SK-N-MC (cell line): ENCODE measurements around the gene AFF4.

Experiments
- DNase-seq: peaks from one replicate; pipeline ENCODE4 v3.0.0-alpha.2; 2011; ENCODE audit warnings: low read depth, low spot score
- H3K27ac ChIP-seq: fragments of 200-600 bp; sonication (generic); 2 replicates; pipeline ENCODE4 v1.5.1; 2016; ENCODE audit warnings: mixed run types
- H3K36me3 ChIP-seq: fragments of 200-600 bp; sonication (generic); 2 replicates; pipeline ENCODE4 v1.6.1; 2017; ENCODE audit warnings: antibody characterized with exemption, low read length, mixed read lengths; ENCODE audit not compliant: insufficient read depth
- H3K4me3 ChIP-seq: fragments of 200-600 bp; sonication (generic); 2 replicates; pipeline ENCODE4 v1.5.1; 2016
- H3K9ac ChIP-seq: fragments of 200-600 bp; sonication (generic); 2 replicates; pipeline ENCODE4 v1.8.0; 2017; ENCODE audit warnings: mixed run types, mixed read lengths; ENCODE audit not compliant: insufficient read length
- H3K9me3 ChIP-seq: fragments of 200-600 bp; sonication (generic); 2 replicates; pipeline ENCODE4 v1.6.1; 2017; ENCODE audit warnings: low read depth, mild to moderate bottlenecking, antibody characterized with exemption, low read length, moderate library complexity, mixed read lengths
- EZH2 ChIP-seq: fragments of 200-600 bp; sonication (generic); IDR thresholded peaks from one replicate; pipeline ENCODE4 v1.6.1; 2017; ENCODE audit warnings: antibody characterized with exemption
- FOXP2 ChIP-seq: optimal IDR thresholded peaks from 2 replicates; pipeline ENCODE3; 2011; ENCODE audit warnings: mild to moderate bottlenecking, moderate library complexity; ENCODE audit not compliant: insufficient read depth; ENCODE audit errors: extremely low read length, control extremely low read depth
- POLR2AphosphoS5 ChIP-seq: IDR thresholded peaks from 2 replicates; pipeline ENCODE4 v1.6.1; 2012; ENCODE audit warnings: mild to moderate bottlenecking, low read depth, low read length, borderline replicate concordance

The AFF4 gene

GRCh38 chr5:132872788-132873118 is 90.7 kb downstream of the AFF4 start:
- H3K4me3 ChIP-seq, result no peak overlapping the region
- TF ChIP-seq FOXP2, result no peak
- TF ChIP-seq EZH2, result no peak
- TF ChIP-seq POLR2AphosphoS5, result no peak
- H3K36me3 ChIP-seq, result peaks cover 56% of the 10 kb centered on the region
- no peak overlapping the region for H3K9ac ChIP-seq
- DNase-seq, result no peak
- no peak overlapping the region for H3K27ac ChIP-seq
- H3K9me3 ChIP-seq, result no peaks in the 10 kb centered on the region

- Histone ChIP-seq H3K4me3 (no peak overlapping the region), H3K9ac (no peak overlapping the region), H3K36me3 (peaks cover 51% of the 10 kb centered on the region), H3K9me3 (no peaks in the 10 kb centered on the region), H3K27ac (no peak overlapping the region; the same call in 1 of the 2 replicates)
- TF ChIP-seq EZH2, result no peak
- no peak for TF ChIP-seq FOXP2
- no peak for TF ChIP-seq POLR2AphosphoS5
- DNase-seq, result no peak
Observed at GRCh38 chr5:132871459-132872284, 91.8 kb downstream of the AFF4 start.

- no peak for DNase-seq
- H3K36me3 ChIP-seq, result peaks cover 46% of the 10 kb centered on the region
- no peak overlapping the region for H3K27ac ChIP-seq
- no peaks in the 10 kb centered on the region for H3K9me3 ChIP-seq
- H3K4me3 ChIP-seq, result no peak overlapping the region
- TF ChIP-seq POLR2AphosphoS5 (no peak), FOXP2 (no peak), EZH2 (no peak)
- H3K9ac ChIP-seq, result no peak overlapping the region
Observed at GRCh38 chr5:132870801-132871200, 92.6 kb downstream of the AFF4 start.

GRCh38 chr5:132868754-132869153 is 94.7 kb downstream of the AFF4 start:
- H3K36me3 ChIP-seq, result peaks cover 40% of the 10 kb centered on the region
- H3K27ac ChIP-seq, result no peak overlapping the region
- H3K9me3 ChIP-seq, result no peaks in the 10 kb centered on the region
- no peak for DNase-seq
- H3K9ac ChIP-seq, result no peak overlapping the region
- H3K4me3 ChIP-seq, result no peak overlapping the region
- 0 out of 2 replicates have a peak, but pooled peaks have one; percentile 15 for TF ChIP-seq POLR2AphosphoS5
- TF ChIP-seq FOXP2, result no peak

DNA sequence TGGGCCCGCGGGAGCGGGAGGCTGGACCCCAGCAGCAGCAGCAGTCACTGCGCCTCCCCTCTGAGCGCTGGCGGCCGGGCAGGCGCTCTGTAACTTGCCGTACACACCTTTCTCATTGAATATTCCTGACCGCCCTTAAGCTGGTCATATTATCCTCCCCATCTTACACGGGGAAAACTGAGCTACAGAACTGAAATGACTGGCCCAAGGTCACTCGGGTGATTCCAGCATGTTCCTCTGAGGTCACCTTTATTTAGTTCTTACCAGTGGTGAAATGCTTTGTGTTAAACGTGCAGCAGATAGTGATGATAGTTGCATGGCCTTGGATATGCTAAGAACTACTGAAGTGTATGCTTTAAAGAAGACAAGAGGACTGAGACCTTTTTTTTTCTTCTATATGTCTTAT is 96.4 kb downstream of the AFF4 start:
- H3K9ac ChIP-seq, result peak overlapping the region; percentile 98
- no peak for TF ChIP-seq POLR2AphosphoS5
- no peak for TF ChIP-seq FOXP2
- no peak for TF ChIP-seq EZH2
- H3K36me3 ChIP-seq, result peaks cover 33% of the 10 kb centered on the region
- no peak for DNase-seq
- no peaks in the 10 kb centered on the region for H3K9me3 ChIP-seq
- H3K27ac ChIP-seq, result peak overlapping the region; percentile 87
- peak overlapping the region; percentile 95 for H3K4me3 ChIP-seq

GRCh38 chr5:132866342-132867045 is 96.9 kb downstream of the AFF4 start, which contains the start of the genes GDF9 and UQCRQ:
TSS of gene GDF9 (minus strand) at chr5:132866469. CDS start at chr5:132864533, 1,936 bp downstream.
TSS of gene UQCRQ (plus strand) at chr5:132866642. CDS start at chr5:132866882, 240 bp downstream.
- Histone ChIP-seq H3K27ac (peak within 1 kb of the TSS; percentile 87), H3K9ac (peak within 1 kb of the TSS; percentile 98), H3K9me3 (no peaks in the 10 kb centered on the region), H3K36me3 (peaks cover 31% of the 10 kb centered on the region), H3K4me3 (peak within 1 kb of the TSS; percentile 95)
- TF ChIP-seq POLR2AphosphoS5 (peak; percentile 99), FOXP2 (no peak)
- peak; percentile 98 for DNase-seq

- peak overlapping the region; percentile 98 for H3K9ac ChIP-seq
- DNase-seq, result no peak
- no peak for TF ChIP-seq FOXP2
- no peak; the same call in 1 of the 2 replicates for TF ChIP-seq POLR2AphosphoS5
- TF ChIP-seq EZH2, result no peak
- H3K9me3 ChIP-seq, result no peaks in the 10 kb centered on the region
- peaks cover 28% of the 10 kb centered on the region for H3K36me3 ChIP-seq
- peak overlapping the region; percentile 95 for H3K4me3 ChIP-seq
- peak overlapping the region; percentile 87 for H3K27ac ChIP-seq
Observed at GRCh38 chr5:132865668-132866341, 97.6 kb downstream of the AFF4 start.

- Histone ChIP-seq H3K27ac (no peak overlapping the region), H3K9me3 (no peaks in the 10 kb centered on the region), H3K36me3 (no peaks in the 10 kb centered on the region), H3K4me3 (no peak overlapping the region), H3K9ac (no peak overlapping the region)
- DNase-seq, result no peak
- no peak for TF ChIP-seq FOXP2
- TF ChIP-seq POLR2AphosphoS5, result no peak
- no peak for TF ChIP-seq EZH2
Observed at GRCh38 chr5:132860742-132861141, 102.7 kb downstream of the AFF4 start.
